Islet of Langerhans (tissue), 1 donor: Measurements from ENCODE around the gene SERINC5.
"Not testable (repeated sequence)": the region's sequence is repeated elsewhere in the genome, so short reads cannot be mapped to it uniquely, and the experiment has no call there.

Experiments used
- FAIRE-seq: peaks from one replicate; lab custom pipeline; 2011; peaks lifted over from hg19 to GRCh38; lab: Jason Lieb, UNC

SERINC5 gene

GRCh38 chr5:80168388-80169028, 87.3 kb downstream of the SERINC5 start:
- FAIRE-seq = no peak

- FAIRE-seq = no peak
These were observed 90.4 kb downstream of the SERINC5 start for GRCh38 chr5:80165452-80165851.

GRCh38 chr5:80161165-80161564, 94.7 kb downstream of the SERINC5 start:
- no peak for FAIRE-seq

GRCh38 chr5:80160242-80160641, 95.6 kb downstream of the SERINC5 start:
- no peak for FAIRE-seq

- FAIRE-seq = no peak
These were observed 96.6 kb downstream of the SERINC5 start for GRCh38 chr5:80159133-80159815.

- FAIRE-seq = no peak
These were observed 99.7 kb downstream of the SERINC5 start for GRCh38 chr5:80156156-80156555.

GRCh38 chr5:80154749-80155148, 101.1 kb downstream of the SERINC5 start:
- no peak for FAIRE-seq

GRCh38 chr5:80154289-80154688, 101.6 kb downstream of the SERINC5 start:
- not testable (repeated sequence) for FAIRE-seq

GRCh38 chr5:80153586-80154126, 102.2 kb downstream of the SERINC5 start:
- FAIRE-seq = no peak

- FAIRE-seq = no peak
These were observed 103.1 kb downstream of the SERINC5 start for GRCh38 chr5:80152778-80153177.

GRCh38 chr5:80151890-80152289, 104.0 kb downstream of the SERINC5 start:
- no peak for FAIRE-seq

GRCh38 chr5:80150731-80151130, 105.1 kb downstream of the SERINC5 start:
- no peak for FAIRE-seq

GRCh38 chr5:80149161-80149609, 106.7 kb downstream of the SERINC5 start:
- no peak for FAIRE-seq

- FAIRE-seq = no peak
These were observed 108.6 kb downstream of the SERINC5 start for GRCh38 chr5:80147119-80147815.

- no peak for FAIRE-seq
These were observed 109.8 kb downstream of the SERINC5 start for GRCh38 chr5:80146046-80146445.

- FAIRE-seq = no peak
These were observed 112.4 kb downstream of the SERINC5 start for GRCh38 chr5:80143491-80143890.

- FAIRE-seq = no peak
These were observed 112.9 kb downstream of the SERINC5 start for GRCh38 chr5:80142996-80143395.

GRCh38 chr5:80141681-80142080, 114.2 kb downstream of the SERINC5 start:
- FAIRE-seq = no peak

- no peak for FAIRE-seq
These were observed 114.6 kb downstream of the SERINC5 start for GRCh38 chr5:80141147-80141671.

GRCh38 chr5:80140496-80140895, 115.4 kb downstream of the SERINC5 start:
- FAIRE-seq = no peak

- FAIRE-seq = no peak
These were observed 116.3 kb downstream of the SERINC5 start for GRCh38 chr5:80139466-80139972.

- FAIRE-seq = no peak
These were observed 117.4 kb downstream of the SERINC5 start for GRCh38 chr5:80138486-80138885.

- not testable (repeated sequence) for FAIRE-seq
These were observed 119.0 kb downstream of the SERINC5 start for GRCh38 chr5:80136798-80137197.
